Sigmoid colon (tissue), 7 donors: ENCODE measurements around the gene PLEKHA1. TPM values are rescaled to one million over a fixed set of nuclear protein-coding genes. Genes with fewer than 3 reads are reported as not detected.

Experiments used
- DNase-seq: peaks from one replicate; pipeline ENCODE4 v3.0.0-alpha.2; 2019
- H3K27ac ChIP-seq, 4 donors: fragments of 200-600 bp; sonication (generic); one replicate each; pipeline ENCODE4 v1.5.1; 2016 to 2019; ENCODE audit warnings: mild to moderate bottlenecking in 1 of 4
- H3K27me3 ChIP-seq, 3 donors: fragments of 200-600 bp; sonication (generic); one replicate each; pipeline ENCODE4 v1.5.1; 2019; ENCODE audit warnings: mild to moderate bottlenecking in 1 of 3
- H3K36me3 ChIP-seq, 4 donors: fragments of 200-600 bp; sonication (generic); one replicate each; pipeline ENCODE4 v1.5.1; 2016 to 2019
- H3K4me1 ChIP-seq, 4 donors: fragments of 200-600 bp; sonication (generic); one replicate each; pipeline ENCODE4 v1.5.1; 2017 to 2019
- H3K4me3 ChIP-seq, 4 donors: fragments of 200-600 bp; sonication (generic); one replicate each; pipeline ENCODE4 v1.5.1; 2017 to 2019; ENCODE audit warnings: mild to moderate bottlenecking in 2 of 4, moderate library complexity in 1 of 4
- H3K9me3 ChIP-seq, 4 donors: fragments of 200-600 bp in 3 of 4; sonication (generic) in 3 of 4; one replicate each; pipeline versions ENCODE4 v1.5.1 to v1.6.1; 2013 to 2019
- CTCF ChIP-seq, 4 experiments: fragments of 450-650 bp in 3 of 4; fragments of 200-600 bp in 1 of 4; IDR thresholded peaks; one replicate each; pipeline ENCODE4 v1.5.1; 2016 to 2019; ENCODE audit warnings: antibody characterized with exemption in 4 of 4, mild to moderate bottlenecking in 3 of 4, moderate library complexity in 2 of 4
- EP300 ChIP-seq, 4 donors: sonication (generic); formaldehyde crosslinking; IDR thresholded peaks; one replicate each; pipeline ENCODE4 v1.6.1; 2017; ENCODE audit warnings: antibody characterized with exemption in 4 of 4
- POLR2A ChIP-seq, 2 donors: fragments of 450-650 bp; IDR thresholded peaks; one replicate each; pipeline ENCODE4 v1.6.1; 2016; ENCODE audit warnings: antibody characterized with exemption in 2 of 2, mild to moderate bottlenecking in 2 of 2, moderate library complexity in 2 of 2
- POLR2AphosphoS5 ChIP-seq, 4 donors: sonication (generic); formaldehyde crosslinking; IDR thresholded peaks; one replicate each; pipeline ENCODE4 v1.6.1; 2017; ENCODE audit warnings: antibody characterized with exemption in 4 of 4
- WGBS, 2 donors: extraction: QIAGEN DNeasy Blood & Tissue Kit; methylation state at CpG; one replicate each; pipeline ENCODE4 v1.1.7; 2013; 5-methylcytosine and 5-hydroxymethylcytosine counted together
- intact Hi-C: fragments of 100-400 bp; cut with DNase I; formaldehyde crosslinking; loops from one replicate; pipeline ENCODE4 v1.15.1; 2023
- polyA plus RNA-seq, 3 donors: library from polyadenylated mRNA; stranded (reverse); fragments of 200-250 nt; gene quantifications; one replicate each; pipeline ENCODE4 v1.2.3, GENCODE V29; 2013
- total RNA-seq, 4 donors: library from RNA; depleted of rRNA; stranded (reverse); fragments of >200 nt; gene quantifications; one replicate each; pipeline ENCODE4 v1.1.0, GENCODE V29; 2016
- donor health status: healthy with polysubstance abuse.
- donor health status: Bipolar disorder and iron deficiency.
- donor health status: healthy.

The PLEKHA1 gene
- total and polyA plus RNA-seq, 7 donors: 20.9 to 53.2 (median 38.4) TPM

- intact Hi-C loops: loop anchor here (2.0 kb wide), 1 partner anchor 90 kb away; no protein-coding TSS in a partner anchor
- Histone ChIP-seq H3K36me3 (no peaks in the 10 kb centered on the region), H3K27me3 (no peaks in the 10 kb centered on the region), H3K27ac (peak overlapping the region in 3 of 4 donors; percentile 70 to 87 (median 80)), H3K4me1 (peaks cover 0 to 49% (median 37%) of the 10 kb centered on the region in 4 donors), H3K4me3 (no peak overlapping the region), H3K9me3 (no peaks in the 10 kb centered on the region)
- TF ChIP-seq EP300 (IDR thresholded peaks at IDR 0.05): no peak
- TF ChIP-seq POLR2A (IDR thresholded peaks at IDR 0.05): no peak
- no peak for TF ChIP-seq POLR2AphosphoS5 (IDR thresholded peaks at IDR 0.05)
- no peak for TF ChIP-seq CTCF (IDR thresholded peaks at IDR 0.05)
- 90 to 93% methylated on average over 11 of the region's 11 CpGs for WGBS, 2 donors
- no peak for DNase-seq
Measured at GRCh38 chr10:122343135-122343800, 31.2 kb upstream of the PLEKHA1 start.

GRCh38 chr10:122343936-122344335 lies 30.6 kb upstream of the PLEKHA1 start:
- WGBS, 2 donors: 96 to 97% methylated on average over 8 of the region's 8 CpGs

GRCh38 chr10:122344741-122345258 lies 29.7 kb upstream of the PLEKHA1 start:
- Histone ChIP-seq H3K4me3 (no peak overlapping the region), H3K27ac (peak overlapping the region in 1 of 4 donors; percentile 32), H3K36me3 (no peaks in the 10 kb centered on the region), H3K4me1 (peaks cover 0 to 37% (median 31%) of the 10 kb centered on the region in 4 donors), H3K27me3 (no peaks in the 10 kb centered on the region), H3K9me3 (no peaks in the 10 kb centered on the region)
- TF ChIP-seq EP300 (IDR thresholded peaks at IDR 0.05): no peak
- TF ChIP-seq POLR2AphosphoS5 (IDR thresholded peaks at IDR 0.05): no peak
- no peak for TF ChIP-seq POLR2A (IDR thresholded peaks at IDR 0.05)
- no peak for TF ChIP-seq CTCF (IDR thresholded peaks at IDR 0.05)
- intact Hi-C loops: no loop called here
- WGBS, 2 donors: 52 to 83% methylated on average over 9 of the region's 9 CpGs
- no peak for DNase-seq

More at GRCh38 chr10:122343936-122344335, 30.6 kb upstream of the PLEKHA1 start:
- TF ChIP-seq POLR2AphosphoS5 (IDR thresholded peaks at IDR 0.05) (no peak), CTCF (IDR thresholded peaks at IDR 0.05) (no peak), EP300 (IDR thresholded peaks at IDR 0.05) (no peak), POLR2A (IDR thresholded peaks at IDR 0.05) (no peak)
- Histone ChIP-seq H3K4me3 (no peak overlapping the region), H3K36me3 (no peaks in the 10 kb centered on the region), H3K9me3 (no peaks in the 10 kb centered on the region), H3K4me1 (peaks cover 0 to 44% (median 37%) of the 10 kb centered on the region in 4 donors), H3K27ac (no peak overlapping the region), H3K27me3 (no peaks in the 10 kb centered on the region)
- no peak for DNase-seq
- intact Hi-C loops: loop anchor here (2.0 kb wide), 1 partner anchor 89 kb away; no protein-coding TSS in a partner anchor

- intact Hi-C loops: no loop called here
- no peak for TF ChIP-seq CTCF (IDR thresholded peaks at IDR 0.05)
- TF ChIP-seq POLR2AphosphoS5 (IDR thresholded peaks at IDR 0.05): no peak
- no peak overlapping the region for H3K4me3 ChIP-seq
- 91 to 94% methylated on average over 4 of the region's 4 CpGs for WGBS, 2 donors
- H3K36me3 ChIP-seq: no peaks in the 10 kb centered on the region
- H3K27ac ChIP-seq: no peak overlapping the region
- H3K9me3 ChIP-seq: no peaks in the 10 kb centered on the region
- peaks cover 0 to 24% (median 19%) of the 10 kb centered on the region in 4 donors for H3K4me1 ChIP-seq
- no peaks in the 10 kb centered on the region for H3K27me3 ChIP-seq
- DNase-seq: no peak
Measured at GRCh38 chr10:122346326-122346950, 28.1 kb upstream of the PLEKHA1 start.
